T47D (cell line): ENCODE data around the gene PBLD.
"Not testable (repeated sequence)": the region's sequence is repeated elsewhere in the genome, so short reads cannot be mapped to it uniquely, and the experiment has no call there.

Experiments
- DNase-seq, 2 experiments: peaks; one replicate each; pipeline versions ENCODE4 v3.0.0 to v3.0.0-alpha.2; 2011 to 2012; ENCODE audit warnings: low read depth in 1 of 2, low spot score in 1 of 2
- JUND ChIP-seq: IDR thresholded peaks from 2 replicates; pipeline ENCODE4 v1.6.1; 2012; ENCODE audit warnings: low read depth
- in situ Hi-C: cut with HindIII; loops from 2 replicates; pipeline ENCODE4 v1.10.0; 2016; ENCODE audit warnings: low sequenced_read_pairs, low pct_unique_long_range_greater_than_20kb

The PBLD gene

DNA sequence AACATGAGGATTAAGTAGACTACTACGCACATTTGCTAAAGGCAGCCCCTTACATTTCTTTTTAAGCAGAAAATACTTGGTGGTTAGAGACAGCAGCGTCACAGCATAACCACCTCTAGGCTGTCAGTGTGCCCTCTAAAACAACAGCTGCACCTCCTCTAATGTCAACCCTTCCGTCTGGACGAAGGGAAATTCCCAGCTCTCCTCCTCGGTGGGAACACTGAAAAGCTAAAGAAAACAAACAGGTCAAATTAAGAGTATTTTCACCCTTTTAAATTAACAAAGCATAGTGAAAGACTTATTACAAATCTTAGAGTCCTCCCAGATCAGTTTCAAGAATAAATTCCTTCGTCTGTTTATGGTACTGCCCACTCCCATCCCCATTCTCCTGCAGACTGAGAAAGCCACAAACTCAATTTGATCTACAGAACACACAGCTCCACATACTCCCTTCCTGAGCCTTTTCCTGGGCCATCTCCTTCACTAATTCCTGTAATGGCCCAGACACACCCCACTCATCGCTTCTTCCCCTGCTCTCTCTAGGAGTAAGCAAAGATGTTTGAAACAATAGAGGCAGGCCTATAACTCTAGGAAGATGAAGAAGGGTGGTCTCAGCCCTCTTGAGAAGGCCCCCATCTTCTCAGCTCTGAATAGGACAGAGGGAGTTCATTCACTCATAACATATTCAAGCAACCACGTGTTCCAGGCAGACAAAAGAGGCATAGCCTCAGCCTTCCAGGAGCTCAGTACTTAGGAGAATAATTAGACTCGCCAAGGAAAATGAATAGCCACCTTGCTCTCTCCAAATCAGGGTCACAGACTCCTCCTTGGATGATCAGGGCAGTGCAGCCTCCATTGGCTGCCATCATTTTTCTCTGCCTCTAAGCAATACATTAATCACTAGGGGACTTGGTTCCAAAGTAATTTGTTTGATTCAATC, 48.4 kb downstream of the PBLD start:
- no peak for DNase-seq
- TF ChIP-seq JUND, result no peak
- in situ Hi-C loops, result no loop called here

DNA sequence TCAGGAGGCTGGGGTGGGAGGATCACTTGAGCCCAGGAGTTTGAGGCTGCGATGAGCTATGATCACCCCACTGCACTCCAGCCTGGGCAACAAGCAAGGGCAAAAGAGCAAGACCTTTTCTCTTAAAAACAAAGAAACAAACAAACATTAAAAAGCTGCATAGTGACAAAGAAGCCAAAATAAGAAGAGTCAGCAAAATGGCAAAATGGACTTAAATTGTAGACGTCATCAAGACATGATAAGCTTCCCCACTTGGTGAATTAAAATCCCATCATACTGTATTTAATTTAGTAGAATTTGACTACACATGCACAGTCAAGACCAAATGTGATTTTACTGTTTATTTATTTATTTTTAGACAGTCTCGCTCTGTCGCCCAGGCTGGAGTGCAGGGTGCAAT, 52.0 kb downstream of the PBLD start:
- DNase-seq, result no peak
- no peak for TF ChIP-seq JUND
- in situ Hi-C loops, result no loop called here

DNA sequence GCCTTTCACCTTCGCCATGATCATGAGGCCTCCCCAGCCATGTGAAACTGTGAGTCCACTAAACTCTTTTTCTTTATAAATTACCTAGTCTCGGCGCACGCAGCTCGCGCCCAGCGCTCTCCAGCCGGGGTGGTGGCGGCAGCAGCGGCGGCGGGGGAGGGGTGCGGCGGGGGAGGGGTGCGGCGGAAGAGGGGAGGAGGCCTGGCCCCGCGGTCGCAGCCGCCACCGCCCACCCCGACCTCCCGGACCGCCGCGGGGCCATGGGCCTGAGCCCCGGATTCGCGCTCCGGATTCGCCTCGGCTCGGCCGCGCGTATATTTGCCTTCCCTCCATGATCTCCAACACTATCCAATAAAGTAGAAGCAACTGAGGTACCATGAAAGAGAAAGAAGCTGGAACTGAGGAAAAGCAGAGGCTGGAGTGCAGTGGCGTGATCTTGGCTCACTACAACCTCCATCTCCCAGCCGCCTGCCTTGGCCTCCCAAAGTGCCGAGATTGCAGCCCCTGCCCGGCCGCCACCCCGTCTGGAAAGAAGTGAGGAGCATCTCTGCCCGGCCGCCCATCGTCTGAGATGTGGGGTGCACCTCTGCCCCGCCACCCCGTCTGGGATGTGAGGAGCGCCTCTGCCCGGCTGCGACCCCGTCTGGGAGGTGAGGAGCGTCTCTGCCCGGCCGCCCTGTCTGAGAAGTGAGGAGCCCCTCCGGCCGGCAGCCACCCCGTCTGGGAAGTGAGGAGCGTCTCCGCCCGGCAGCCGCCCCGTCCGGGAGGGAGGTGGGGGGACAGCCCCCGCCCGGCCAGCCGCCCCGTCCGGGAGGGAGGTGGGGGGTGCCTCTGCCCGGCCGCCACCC, 53.6 kb downstream of the PBLD start:
- DNase-seq, in situ Hi-C loops: not testable (repeated sequence)

DNA sequence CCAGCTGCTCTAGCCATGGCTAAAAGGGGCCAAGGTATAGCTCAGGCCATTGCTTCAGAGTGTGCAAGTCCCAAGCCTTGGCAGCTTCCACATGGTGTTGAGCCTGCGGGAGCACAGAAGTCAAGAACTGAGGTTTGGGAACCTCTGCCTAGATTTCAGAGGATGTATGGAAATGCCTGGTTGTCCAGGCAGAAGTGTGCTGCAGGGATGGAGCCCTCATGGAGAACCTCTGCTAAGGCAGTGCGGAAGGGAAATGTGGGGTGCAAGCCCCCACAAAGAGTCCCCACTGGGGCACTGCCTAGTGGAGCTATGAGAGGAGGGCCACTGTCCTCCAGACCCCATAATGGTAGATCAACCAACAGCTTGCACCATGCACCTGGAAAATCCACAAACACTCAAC, 54.9 kb downstream of the PBLD start:
- in situ Hi-C loops, result not testable (repeated sequence)

DNA sequence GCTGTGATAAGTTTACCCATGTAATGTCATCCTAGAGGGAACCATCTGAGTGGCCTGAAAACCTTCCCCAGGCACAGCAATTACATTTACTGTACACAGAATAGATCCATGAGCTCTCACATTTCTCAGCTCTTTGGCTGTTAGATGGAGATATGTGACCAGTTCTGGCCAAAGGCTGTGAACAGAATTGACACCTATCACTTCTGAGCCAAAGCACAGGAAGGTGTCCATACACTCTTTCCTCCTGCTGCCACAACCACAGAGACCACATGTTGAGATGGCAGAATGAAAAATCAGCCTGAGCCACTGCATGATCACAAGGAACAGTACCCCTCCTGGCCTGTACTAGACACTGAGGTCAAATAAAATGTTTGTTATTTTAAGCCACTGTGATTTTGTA, 56.5 kb downstream of the PBLD start:
- in situ Hi-C loops, result no loop called here
- TF ChIP-seq JUND, result no peak

More for the DNA sequence above, 54.9 kb downstream of the PBLD start:
- not testable (repeated sequence) for DNase-seq

DNA sequence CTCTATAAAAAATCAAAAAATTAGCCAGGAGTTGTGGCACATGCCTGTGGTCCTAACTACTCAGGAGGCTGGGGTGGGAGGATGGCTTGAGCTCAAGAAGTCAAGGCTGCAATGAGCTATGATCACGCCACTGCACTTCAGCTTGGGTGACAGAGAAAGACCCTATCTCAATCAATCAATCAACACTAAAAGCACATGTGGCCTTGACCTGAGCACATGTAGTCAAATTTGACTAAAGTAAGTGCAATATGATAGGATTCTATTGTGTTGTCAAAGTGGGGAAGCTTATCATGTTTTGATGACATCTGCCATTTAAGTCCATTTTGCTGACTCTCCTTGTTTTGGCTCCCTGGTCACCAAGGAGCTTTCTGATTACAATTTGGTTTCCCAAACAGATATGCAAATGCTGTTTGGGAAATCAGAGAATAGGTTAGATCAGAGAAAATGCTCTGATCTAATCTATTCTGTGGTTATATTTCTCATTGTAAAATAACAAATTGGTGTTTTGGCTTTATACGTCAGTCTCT, 57.1 kb downstream of the PBLD start:
- no peak for TF ChIP-seq JUND
- in situ Hi-C loops, result no loop called here
- no peak for DNase-seq

More for the DNA sequence above, 56.5 kb downstream of the PBLD start:
- no peak for DNase-seq

DNA sequence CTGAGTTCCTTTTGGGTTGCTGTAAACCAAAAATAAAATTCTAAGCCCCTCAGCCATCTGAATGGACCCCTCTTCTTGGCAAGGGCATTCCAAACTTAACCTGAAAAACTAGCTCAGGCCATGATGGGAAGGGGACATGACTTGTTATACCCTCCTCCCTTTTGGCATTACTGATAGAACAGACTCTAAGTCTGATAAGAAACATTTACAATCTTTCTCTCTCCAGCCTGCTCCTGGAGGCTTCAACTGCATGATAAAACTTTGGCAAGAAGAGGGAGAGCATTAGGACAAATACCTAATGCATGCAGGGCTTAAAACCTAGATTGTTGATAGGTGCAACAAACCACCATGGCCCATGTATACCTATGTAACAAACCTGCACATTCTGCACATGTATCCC, 59.9 kb downstream of the PBLD start:
- DNase-seq, result no peak
- no peak for TF ChIP-seq JUND
- in situ Hi-C loops, result no loop called here

DNA sequence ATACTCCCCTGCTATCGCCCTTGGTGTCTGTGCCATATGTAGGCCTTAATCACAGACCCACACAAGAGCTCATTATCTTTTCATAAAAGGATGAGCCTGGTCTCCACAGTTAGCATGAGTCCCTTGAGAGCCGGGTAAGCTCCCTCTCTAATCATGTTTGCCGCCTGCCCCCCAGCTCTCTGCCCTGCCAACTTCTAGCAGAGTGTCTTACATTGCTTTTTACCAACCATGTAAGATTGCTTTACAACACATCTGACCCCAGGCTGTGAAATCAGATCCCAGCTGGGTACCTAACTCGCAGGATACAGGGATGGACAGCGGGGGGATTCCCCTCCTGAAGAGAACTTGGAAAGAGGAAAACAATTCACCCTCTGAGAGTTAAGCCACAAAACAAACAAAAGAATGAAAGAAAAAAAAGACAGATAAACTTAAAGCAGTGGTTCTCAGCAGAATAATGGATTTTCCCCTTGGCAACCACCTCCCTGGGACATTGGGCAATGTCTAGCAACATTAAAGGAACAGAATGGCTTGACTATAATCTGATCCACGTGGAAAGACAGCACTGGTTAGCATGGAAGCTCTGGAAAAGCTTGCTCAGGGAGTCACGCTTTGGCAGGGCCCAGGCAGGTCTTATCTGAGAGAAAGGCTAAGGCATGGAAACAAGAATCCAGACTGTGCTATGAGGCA, 61.4 kb downstream of the PBLD start:
- no peak for TF ChIP-seq JUND
- no peak for DNase-seq
- in situ Hi-C loops, result no loop called here

DNA sequence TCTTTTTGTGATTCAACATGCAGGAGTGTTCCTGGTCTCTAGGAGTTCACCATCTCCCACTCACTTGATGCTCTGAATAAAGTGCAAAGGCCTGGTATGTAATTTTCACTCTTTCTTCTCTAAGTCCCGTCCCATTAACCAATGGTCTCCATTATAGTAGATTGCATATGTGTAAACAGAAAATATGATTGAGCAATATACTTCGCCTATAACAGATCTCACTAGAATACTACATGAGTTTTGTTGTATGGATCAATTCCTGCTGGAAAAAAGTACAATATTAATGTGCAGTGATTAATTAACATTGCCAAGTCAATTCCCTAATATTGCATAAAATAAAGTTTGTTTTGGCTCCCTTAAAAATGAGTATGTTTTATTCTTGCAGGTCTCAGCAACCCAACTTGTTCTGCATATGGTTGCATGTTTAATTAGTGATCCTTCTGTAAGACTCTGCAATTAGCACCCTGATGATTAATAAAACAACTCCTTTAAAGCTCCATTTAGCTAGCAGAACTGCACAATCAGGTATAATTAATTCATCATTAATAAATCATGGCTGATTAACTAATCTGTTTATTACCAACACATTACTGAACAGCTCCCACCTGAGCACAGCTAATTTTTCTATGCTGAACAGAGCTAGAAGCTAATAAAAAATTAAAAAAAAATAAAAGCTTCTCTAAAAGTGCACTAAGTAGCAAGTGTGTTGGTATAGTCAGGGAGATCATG, 63.0 kb downstream of the PBLD start:
- DNase-seq, result no peak
- in situ Hi-C loops, result no loop called here
- TF ChIP-seq JUND, result no peak

DNA sequence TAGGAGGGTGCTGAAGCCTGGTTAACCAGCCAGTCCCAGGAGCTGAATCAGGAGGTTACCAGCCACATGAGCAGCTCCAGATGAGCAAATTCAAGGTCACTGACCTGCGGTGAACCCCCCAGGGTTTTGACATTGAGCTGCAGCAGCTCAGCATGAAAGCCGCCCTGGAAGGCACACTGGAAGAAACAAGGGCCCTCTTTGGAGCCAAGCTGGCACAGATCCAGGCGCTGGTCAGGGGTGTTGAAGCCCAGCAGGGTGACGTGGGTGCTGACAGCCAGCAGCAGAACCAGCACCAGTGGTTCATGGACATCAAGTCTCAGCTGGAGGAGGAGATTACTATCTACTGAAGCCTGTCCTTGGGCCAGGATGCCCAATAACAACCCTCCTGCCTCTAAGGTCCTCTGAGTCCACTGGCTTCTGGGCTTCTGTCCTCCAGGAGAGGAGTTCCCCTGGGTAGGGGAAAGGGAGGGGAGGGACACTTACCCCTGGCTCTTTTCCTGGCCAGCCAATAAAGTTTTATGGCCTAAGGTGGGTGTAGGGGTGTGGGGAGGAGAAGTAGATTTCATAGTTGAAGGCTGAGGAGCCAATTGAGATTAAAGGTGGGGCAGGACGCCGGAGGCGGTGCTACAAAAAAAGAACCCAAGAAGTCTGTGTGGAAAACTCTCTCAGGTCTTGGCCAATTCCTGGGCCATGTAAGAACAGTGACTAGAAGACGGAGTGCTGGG, 71.4 kb downstream of the PBLD start:
- DNase-seq, result no peak
- in situ Hi-C loops, result no loop called here
- TF ChIP-seq JUND, result no peak

DNA sequence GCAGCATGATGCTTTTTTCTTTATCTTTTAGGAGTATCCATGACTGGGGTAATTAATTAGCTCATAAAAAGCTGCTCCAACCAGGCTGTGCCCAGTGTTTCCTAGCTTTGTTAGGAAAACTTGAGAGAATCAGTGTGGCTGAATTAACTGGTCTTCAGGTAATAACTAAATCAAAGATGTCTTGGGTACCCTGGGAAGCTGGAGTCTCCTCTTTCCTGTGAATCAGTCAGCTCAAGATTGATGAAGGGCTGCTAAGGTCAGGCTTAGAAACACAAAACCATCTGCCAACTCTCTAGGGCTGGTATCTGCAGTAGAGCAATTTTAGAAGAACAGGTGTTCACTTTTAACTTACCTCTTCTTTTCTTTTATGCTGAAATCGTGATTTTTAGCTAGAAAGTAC, 79.4 kb downstream of the PBLD start:
- no peak for TF ChIP-seq JUND
- DNase-seq, result no peak
- in situ Hi-C loops, result no loop called here
